Calu3 (cell line): ENCODE data around the gene TBC1D19. TPM values are rescaled to one million over a fixed set of nuclear protein-coding genes. Genes with fewer than 3 reads are reported as not detected.

Experiments
- BruUV-seq: library from RNA; stranded (reverse); fragments of 400-500 nt; replicated peaks from 2 replicates; lab custom pipeline; 2021; lab: Mats Ljungman, UMichigan
- CTCF ChIA-PET: fragments of 300-600 bp; sonication (Branson Sonifier 250); formaldehyde crosslinking; loops from one replicate; lab custom pipeline; 2022; ENCODE audit warnings: antibody characterized with exemption; lab: Charles Lee
- DNase-seq: peaks from one replicate; pipeline ENCODE4 v3.0.0; 2022
- H3K27ac Mint-ChIP-seq: one replicate; pipeline ENCODE4 v1.8.0; 2022; ENCODE audit warnings: mixed read lengths; ENCODE audit not compliant: unreplicated experiment
- H3K27me3 Mint-ChIP-seq: one replicate; pipeline ENCODE4 v1.8.0; 2022; ENCODE audit warnings: mixed read lengths; ENCODE audit not compliant: unreplicated experiment
- H3K36me3 Mint-ChIP-seq: one replicate; pipeline ENCODE4 v1.8.0; 2022; ENCODE audit warnings: mild to moderate bottlenecking, moderate library complexity, mixed read lengths; ENCODE audit not compliant: insufficient read depth, unreplicated experiment
- H3K4me1 Mint-ChIP-seq: one replicate; pipeline ENCODE4 v1.8.0; 2022; ENCODE audit warnings: mild to moderate bottlenecking, low read depth, mixed read lengths; ENCODE audit not compliant: unreplicated experiment
- H3K4me3 Mint-ChIP-seq: one replicate; pipeline ENCODE4 v1.8.0; 2022; ENCODE audit warnings: mild to moderate bottlenecking, low read depth, moderate library complexity, mixed read lengths; ENCODE audit not compliant: unreplicated experiment
- H3K9me3 Mint-ChIP-seq: one replicate; pipeline ENCODE4 v1.8.0; 2022; ENCODE audit warnings: low read depth, mixed read lengths; ENCODE audit not compliant: unreplicated experiment
- intact Hi-C: fragments of 100-400 bp; cut with micrococcal nuclease; formaldehyde crosslinking; loops from one replicate; pipeline ENCODE4 v1.10.0; 2022; ENCODE audit not compliant: unreplicated experiment
- total RNA-seq: library from RNA; stranded (reverse); gene quantifications from 2 replicates; pipeline ENCODE4 v1.2.3, GENCODE V29; 2022
- TF ChIP-seq, protein P1 (sequence below): fragments of 200-600 bp; IDR thresholded peaks from one replicate; pipeline ENCODE4 v1.8.0; 2022; ENCODE audit warnings: antibody characterized with exemption; ENCODE audit not compliant: unreplicated experiment

TBC1D19 gene
- total RNA-seq, 1 experiment from 2014 or later = 5.5 TPM

DNA sequence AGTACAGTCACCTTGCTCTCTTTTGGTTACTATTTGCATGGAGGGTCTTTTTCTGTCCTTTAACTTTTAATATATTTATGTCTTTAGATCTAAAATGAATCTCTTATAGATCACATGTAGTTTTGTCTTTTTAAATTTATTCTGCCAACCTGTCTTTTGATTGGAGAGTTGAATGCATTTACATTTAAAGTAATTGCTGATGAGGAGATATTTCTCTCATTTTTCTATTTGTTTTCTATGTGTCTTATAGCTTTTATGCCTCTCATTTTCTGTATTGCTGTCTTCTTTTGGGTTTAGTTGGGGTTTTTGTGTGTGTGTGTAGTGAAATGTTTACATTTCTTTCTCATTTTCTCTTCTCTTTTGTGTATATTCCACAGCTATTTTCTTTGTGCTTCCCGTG is 123.5 kb downstream of the TBC1D19 start:
- Mint-ChIP-seq H3K27me3 (no peaks in the 10 kb centered on the region), H3K27ac (no peak overlapping the region), H3K4me3 (no peak overlapping the region), H3K4me1 (no peaks in the 10 kb centered on the region), H3K36me3 (no peaks in the 10 kb centered on the region), H3K9me3 (no peaks in the 10 kb centered on the region)
- intact Hi-C loops = no loop called here
- DNase-seq = no peak
- no TSS peak for BruUV-seq
- TF ChIP-seq, protein P1, sequence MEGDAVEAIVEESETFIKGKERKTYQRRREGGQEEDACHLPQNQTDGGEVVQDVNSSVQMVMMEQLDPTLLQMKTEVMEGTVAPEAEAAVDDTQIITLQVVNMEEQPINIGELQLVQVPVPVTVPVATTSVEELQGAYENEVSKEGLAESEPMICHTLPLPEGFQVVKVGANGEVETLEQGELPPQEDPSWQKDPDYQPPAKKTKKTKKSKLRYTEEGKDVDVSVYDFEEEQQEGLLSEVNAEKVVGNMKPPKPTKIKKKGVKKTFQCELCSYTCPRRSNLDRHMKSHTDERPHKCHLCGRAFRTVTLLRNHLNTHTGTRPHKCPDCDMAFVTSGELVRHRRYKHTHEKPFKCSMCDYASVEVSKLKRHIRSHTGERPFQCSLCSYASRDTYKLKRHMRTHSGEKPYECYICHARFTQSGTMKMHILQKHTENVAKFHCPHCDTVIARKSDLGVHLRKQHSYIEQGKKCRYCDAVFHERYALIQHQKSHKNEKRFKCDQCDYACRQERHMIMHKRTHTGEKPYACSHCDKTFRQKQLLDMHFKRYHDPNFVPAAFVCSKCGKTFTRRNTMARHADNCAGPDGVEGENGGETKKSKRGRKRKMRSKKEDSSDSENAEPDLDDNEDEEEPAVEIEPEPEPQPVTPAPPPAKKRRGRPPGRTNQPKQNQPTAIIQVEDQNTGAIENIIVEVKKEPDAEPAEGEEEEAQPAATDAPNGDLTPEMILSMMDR = no peak
- CTCF ChIA-PET = no interaction called here

DNA sequence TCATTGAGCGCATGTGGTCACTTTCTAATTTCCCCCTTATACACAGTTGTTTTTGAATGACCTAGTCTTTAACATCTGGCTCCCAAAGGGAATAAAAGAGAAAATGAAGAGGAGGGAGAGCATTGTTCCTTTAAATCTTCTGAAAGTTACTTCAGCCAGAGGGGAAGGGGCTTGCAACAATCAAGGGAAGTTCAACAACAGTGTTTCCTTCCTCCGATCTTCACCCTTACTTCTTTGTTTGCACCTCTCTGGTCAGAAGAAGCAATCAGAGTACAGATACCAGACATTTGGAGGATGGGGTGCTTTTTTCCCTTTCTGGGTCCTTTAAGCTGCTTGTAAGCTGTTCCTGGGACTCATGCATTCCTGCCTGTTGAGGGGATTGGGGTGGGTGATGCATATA is 125.4 kb downstream of the TBC1D19 start:
- intact Hi-C loops = no loop called here
- H3K27ac Mint-ChIP-seq = no peak overlapping the region
- no peaks in the 10 kb centered on the region for H3K4me1 Mint-ChIP-seq
- no peak overlapping the region for H3K4me3 Mint-ChIP-seq
- DNase-seq = no peak
- CTCF ChIA-PET = no interaction called here
- H3K9me3 Mint-ChIP-seq = no peaks in the 10 kb centered on the region
- TF ChIP-seq, protein P1 = no peak
- no peaks in the 10 kb centered on the region for H3K36me3 Mint-ChIP-seq
- H3K27me3 Mint-ChIP-seq = no peaks in the 10 kb centered on the region
- no TSS peak for BruUV-seq

DNA sequence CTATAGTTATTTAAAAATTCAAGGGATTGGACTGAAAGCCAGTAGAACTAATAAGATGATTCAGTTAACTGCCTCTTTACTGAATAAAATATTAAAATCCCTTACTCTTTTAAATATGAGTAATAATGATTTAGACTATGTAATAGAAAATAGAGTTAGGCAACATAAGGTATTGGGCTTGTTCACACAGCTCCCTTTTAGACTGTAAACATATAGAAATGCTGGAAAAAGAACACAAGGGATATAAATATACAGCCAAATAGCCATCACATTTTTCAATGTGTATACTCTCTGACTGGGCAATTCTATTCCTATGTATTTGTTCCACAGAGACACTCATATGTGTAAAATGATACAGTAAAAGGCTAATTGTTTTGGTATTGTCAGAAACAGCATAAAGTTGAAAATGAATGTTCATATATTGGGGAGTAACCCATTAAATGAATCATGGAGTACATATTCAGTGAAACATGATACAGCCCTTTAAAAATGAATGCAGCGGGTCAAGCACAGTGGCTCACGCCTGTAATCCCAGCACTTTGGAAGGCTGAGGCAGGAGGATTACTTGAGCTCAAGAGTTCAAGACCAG is 129.8 kb downstream of the TBC1D19 start:
- Mint-ChIP-seq H3K36me3 (no peaks in the 10 kb centered on the region), H3K27ac (no peak overlapping the region), H3K9me3 (no peaks in the 10 kb centered on the region), H3K4me1 (no peaks in the 10 kb centered on the region), H3K4me3 (no peak overlapping the region), H3K27me3 (no peaks in the 10 kb centered on the region)
- TF ChIP-seq, protein P1 = no peak
- intact Hi-C loops = no loop called here
- DNase-seq = no peak
- no TSS peak for BruUV-seq
- CTCF ChIA-PET = no interaction called here

DNA sequence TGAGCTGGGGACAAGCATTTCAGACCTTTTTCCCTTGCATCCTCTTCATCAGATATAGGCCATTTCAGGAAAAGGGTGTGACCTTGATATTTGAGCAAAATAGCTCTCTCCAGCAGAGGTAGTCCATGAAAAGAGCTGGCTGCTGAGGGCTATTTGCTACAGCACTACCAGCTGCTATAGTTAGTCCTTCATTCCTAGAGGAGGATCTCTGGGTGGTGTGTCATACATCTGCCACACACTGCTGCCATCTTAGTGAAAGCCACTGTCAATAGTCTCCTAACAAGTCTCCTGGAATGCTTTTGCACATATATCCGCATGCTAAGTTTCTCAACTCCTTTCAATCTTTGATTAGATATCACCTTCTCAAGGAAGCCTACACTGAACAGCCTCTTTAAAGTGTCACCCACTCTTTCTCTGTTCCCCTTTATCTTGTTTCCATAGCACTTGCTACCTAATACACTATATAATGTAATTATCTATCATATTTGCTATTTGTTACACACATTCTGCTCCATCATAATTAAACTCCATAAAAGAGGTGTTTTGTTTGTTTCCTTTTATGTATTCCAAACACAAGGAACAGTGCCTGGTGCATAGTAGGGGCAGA is 131.9 kb downstream of the TBC1D19 start:
- Mint-ChIP-seq H3K4me3 (no peak overlapping the region), H3K4me1 (no peaks in the 10 kb centered on the region), H3K27me3 (no peaks in the 10 kb centered on the region), H3K9me3 (no peaks in the 10 kb centered on the region), H3K36me3 (no peaks in the 10 kb centered on the region), H3K27ac (no peak overlapping the region)
- TF ChIP-seq, protein P1 = no peak
- no peak for DNase-seq
- BruUV-seq = no TSS peak
- intact Hi-C loops = no loop called here
- CTCF ChIA-PET = no interaction called here
